ENCODE results near the gene KANTR. TPM values are rescaled to one million over a fixed set of nuclear protein-coding genes. Genes with fewer than 3 reads are reported as not detected.

Gene KANTR
- total and polyA plus RNA-seq, 7 experiments from 2014 or later: 1.7 to 29.9 (median 15.1) TPM

- ATAC-seq (no peak), DNase-seq (no peak)
- Mint-ChIP-seq H3K4me3 (no peak overlapping the region), H3K27me3 (no peaks in the 10 kb centered on the region), H3K9me3 (peaks cover 0 to 8% (median 0%) of the 10 kb centered on the region in 11 donors), H3K27ac (peak overlapping the region in 3 of 9 donors; percentile 7 to 100 (median 43)), H3K36me3 (peaks cover 0 to 7% (median 6%) of the 10 kb centered on the region in 5 donors), H3K4me1 (peaks cover 18 to 48% (median 43%) of the 10 kb centered on the region in 7 donors)
- Histone ChIP-seq H3K27me3 (ENCODE audit: control insufficient read depth in 2 of 2, insufficient read depth in 2 of 2, low read length in 2 of 2) (no peaks in the 10 kb centered on the region), H3K4me1 (ENCODE audit: control insufficient read depth in 2 of 2, insufficient read depth in 2 of 2, low read length in 2 of 2) (no peaks in the 10 kb centered on the region), H3K9me3 (ENCODE audit: control insufficient read depth in 2 of 3, low read length in 3 of 3) (no peaks in the 10 kb centered on the region), H3K27ac (ENCODE audit: low read depth, low read length) (no peak overlapping the region), H3K36me3 (ENCODE audit: control insufficient read depth in 2 of 3, insufficient read depth in 3 of 3, low read length in 3 of 3) (peaks cover 0 to 11% (median 0%) of the 10 kb centered on the region in 3 experiments), H3K4me3 (ENCODE audit: low read length) (no peak overlapping the region)
- intact Hi-C loops (cut with micrococcal nuclease): loop anchor here (1.0 to 10.0 kb wide), 6 partner anchors 9 to 952 kb away; partner anchors contain the start of genes PHF8 (in 2 of the 2) and HUWE1 (in 1 of the 2)
- CTCF ChIA-PET: interaction anchor here (2.5 kb wide), 1 partner anchor 18 kb away, joined by 21 read pairs; no protein-coding TSS in a partner anchor
- POLR2A ChIA-PET: interaction anchor here (0.9 to 1.3 kb wide), 2 partner anchors 9 to 155 kb away, joined by 3 read pairs; no protein-coding TSS in a partner anchor
Observed at GRCh38 chrX:53089925-53090324, 4.0 kb upstream of the KANTR start.

GRCh38 chrX:53091354-53091753 is 2.6 kb upstream of the KANTR start:
- ATAC-seq (no peak), DNase-seq (no peak)
- no peaks in the 10 kb centered on the region for H3K27me3 ChIP-seq (ENCODE audit: control insufficient read depth in 2 of 2, insufficient read depth in 2 of 2, low read length in 2 of 2)
- ChIA-PET CTCF (no interaction called here), POLR2A (interaction anchor here (0.8 to 1.2 kb wide), 2 partner anchors 9 to 19 kb away, joined by 3 to 6 read pairs; partner anchors contain the start of gene TSPYL2)
- peaks cover 0 to 8% (median 0%) of the 10 kb centered on the region in 11 donors for H3K9me3 Mint-ChIP-seq
- no peaks in the 10 kb centered on the region for H3K36me3 ChIP-seq (ENCODE audit: control insufficient read depth in 2 of 3, insufficient read depth in 3 of 3, low read length in 3 of 3)
- H3K36me3 Mint-ChIP-seq: no peaks in the 10 kb centered on the region
- H3K4me1 Mint-ChIP-seq: peaks cover 17 to 48% (median 40%) of the 10 kb centered on the region in 7 donors
- H3K4me3 ChIP-seq (ENCODE audit: low read length): no peak overlapping the region
- no peaks in the 10 kb centered on the region for H3K4me1 ChIP-seq (ENCODE audit: control insufficient read depth in 2 of 2, insufficient read depth in 2 of 2, low read length in 2 of 2)
- no peaks in the 10 kb centered on the region for H3K9me3 ChIP-seq (ENCODE audit: control insufficient read depth in 2 of 3, low read length in 3 of 3)
- H3K27me3 Mint-ChIP-seq: no peaks in the 10 kb centered on the region
- H3K4me3 Mint-ChIP-seq: no peak overlapping the region
- intact Hi-C loops (cut with micrococcal nuclease): loop anchor here (5.0 to 10.0 kb wide), 3 partner anchors 591 to 951 kb away; partner anchors contain the start of gene PHF8 (in 2 of the 2)
- no peak overlapping the region for H3K27ac Mint-ChIP-seq
- no peak overlapping the region for H3K27ac ChIP-seq (ENCODE audit: low read depth, low read length)

- no peaks in the 10 kb centered on the region for H3K27me3 ChIP-seq (ENCODE audit: control insufficient read depth in 2 of 2, insufficient read depth in 2 of 2, low read length in 2 of 2)
- intact Hi-C loops (cut with micrococcal nuclease): loop anchor here (1.0 to 10.0 kb wide), 9 partner anchors 11 to 949 kb away; partner anchors contain the start of genes PHF8 (in 2 of the 2), TSPYL2 (in 2 of the 2), HSD17B10 (in 1 of the 2) and KDM5C (in 1 of the 2)
- no peaks in the 10 kb centered on the region for H3K36me3 ChIP-seq (ENCODE audit: control insufficient read depth in 2 of 3, insufficient read depth in 3 of 3, low read length in 3 of 3)
- peak overlapping the region; percentile 93 for H3K4me3 ChIP-seq (ENCODE audit: low read length)
- no peaks in the 10 kb centered on the region for H3K4me1 ChIP-seq (ENCODE audit: control insufficient read depth in 2 of 2, insufficient read depth in 2 of 2, low read length in 2 of 2)
- ATAC-seq: peak; percentile 70
- Mint-ChIP-seq H3K36me3 (no peaks in the 10 kb centered on the region), H3K27me3 (no peaks in the 10 kb centered on the region), H3K4me1 (peaks cover 15 to 34% (median 27%) of the 10 kb centered on the region in 7 donors), H3K4me3 (peak overlapping the region; percentile 82 to 93 (median 88)), H3K27ac (peak overlapping the region; percentile 80 to 94 (median 91)), H3K9me3 (peaks cover 0 to 7% (median 0%) of the 10 kb centered on the region in 11 donors)
- POLR2A ChIA-PET: no interaction called here
- CTCF ChIA-PET: no interaction called here
- peak overlapping the region; percentile 73 for H3K27ac ChIP-seq (ENCODE audit: low read depth, low read length)
- DNase-seq: peak; percentile 36 to 74 (median 70)
- no peaks in the 10 kb centered on the region for H3K9me3 ChIP-seq (ENCODE audit: control insufficient read depth in 2 of 3, low read length in 3 of 3)
Observed at GRCh38 chrX:53093177-53093655, 726 bp upstream of the KANTR start.

GRCh38 chrX:53094582-53094905 is 602 bp downstream of the KANTR start:
- Mint-ChIP-seq H3K4me1 (peaks cover 9 to 24% (median 16%) of the 10 kb centered on the region in 7 donors), H3K36me3 (peaks cover 0 to 4% (median 3%) of the 10 kb centered on the region in 5 donors), H3K4me3 (peak overlapping the region; percentile 82 to 93 (median 88)), H3K27me3 (no peaks in the 10 kb centered on the region), H3K27ac (peak overlapping the region; percentile 80 to 94 (median 91)), H3K9me3 (no peaks in the 10 kb centered on the region)
- Histone ChIP-seq H3K4me1 (ENCODE audit: control insufficient read depth in 2 of 2, insufficient read depth in 2 of 2, low read length in 2 of 2) (no peaks in the 10 kb centered on the region), H3K4me3 (ENCODE audit: low read length) (peak overlapping the region; percentile 93), H3K27me3 (ENCODE audit: control insufficient read depth in 2 of 2, insufficient read depth in 2 of 2, low read length in 2 of 2) (no peaks in the 10 kb centered on the region), H3K27ac (ENCODE audit: low read depth, low read length) (peak overlapping the region; percentile 73), H3K36me3 (ENCODE audit: control insufficient read depth in 2 of 3, insufficient read depth in 3 of 3, low read length in 3 of 3) (no peaks in the 10 kb centered on the region), H3K9me3 (ENCODE audit: control insufficient read depth in 2 of 3, low read length in 3 of 3) (no peaks in the 10 kb centered on the region)
- ChIA-PET CTCF (no interaction called here), POLR2A (interaction anchor here (0.9 to 1.3 kb wide), 4 partner anchors 10 to 29 kb away, joined by 3 to 5 read pairs (median 4); partner anchors contain the start of gene TSPYL2)
- no peak for ATAC-seq
- no peak for DNase-seq
- intact Hi-C loops (cut with micrococcal nuclease): loop anchor here (2.0 to 10.0 kb wide), 4 partner anchors 130 to 948 kb away; partner anchors contain the start of genes PHF8 (in 2 of the 2) and KDM5C (in 1 of the 2)

- DNase-seq (no peak), ATAC-seq (no peak)
- no peaks in the 10 kb centered on the region for H3K27me3 Mint-ChIP-seq
- intact Hi-C loops (cut with micrococcal nuclease): loop anchor here in 1 of 2 donors (2.0 to 10.0 kb wide), 2 partner anchors 129 to 831 kb away; partner anchors contain the start of gene KDM5C
- H3K27ac Mint-ChIP-seq: peak overlapping the region in 4 of 9 donors; percentile 25 to 89 (median 50)
- H3K9me3 Mint-ChIP-seq: no peaks in the 10 kb centered on the region
- H3K36me3 ChIP-seq (ENCODE audit: control insufficient read depth in 2 of 3, insufficient read depth in 3 of 3, low read length in 3 of 3): no peaks in the 10 kb centered on the region
- peaks cover 9 to 24% (median 16%) of the 10 kb centered on the region in 7 donors for H3K4me1 Mint-ChIP-seq
- POLR2A ChIA-PET: interaction anchor here (1.1 kb wide), 1 partner anchor 13 kb away, joined by 5 read pairs; the partner anchor contains the start of gene TSPYL2
- no peaks in the 10 kb centered on the region for H3K4me1 ChIP-seq (ENCODE audit: control insufficient read depth in 2 of 2, insufficient read depth in 2 of 2, low read length in 2 of 2)
- CTCF ChIA-PET: no interaction called here
- H3K27me3 ChIP-seq (ENCODE audit: control insufficient read depth in 2 of 2, insufficient read depth in 2 of 2, low read length in 2 of 2): no peaks in the 10 kb centered on the region
- no peaks in the 10 kb centered on the region for H3K9me3 ChIP-seq (ENCODE audit: control insufficient read depth in 2 of 3, low read length in 3 of 3)
- H3K36me3 Mint-ChIP-seq: peaks cover 0 to 4% (median 4%) of the 10 kb centered on the region in 5 donors
- H3K4me3 ChIP-seq (ENCODE audit: low read length): no peak overlapping the region
- no peak overlapping the region for H3K27ac ChIP-seq (ENCODE audit: low read depth, low read length)
- peak overlapping the region in 6 of 10 donors; percentile 16 to 55 (median 24) for H3K4me3 Mint-ChIP-seq
Observed at GRCh38 chrX:53095796-53096195, 1.9 kb downstream of the KANTR start.

GRCh38 chrX:53114864-53115549 is 21.1 kb downstream of the KANTR start:
- H3K4me1 Mint-ChIP-seq: peaks cover 5 to 21% (median 10%) of the 10 kb centered on the region in 7 donors
- H3K36me3 ChIP-seq (ENCODE audit: control insufficient read depth in 2 of 3, insufficient read depth in 3 of 3, low read length in 3 of 3): peaks cover 0 to 6% (median 0%) of the 10 kb centered on the region in 3 experiments
- ChIA-PET CTCF (no interaction called here), POLR2A (no interaction called here)
- no peak for DNase-seq
- H3K9me3 ChIP-seq (ENCODE audit: control insufficient read depth in 2 of 3, low read length in 3 of 3): no peaks in the 10 kb centered on the region
- H3K27ac ChIP-seq (ENCODE audit: low read depth, low read length): no peak overlapping the region
- no peaks in the 10 kb centered on the region for H3K4me1 ChIP-seq (ENCODE audit: control insufficient read depth in 2 of 2, insufficient read depth in 2 of 2, low read length in 2 of 2)
- peaks cover 0 to 18% (median 6%) of the 10 kb centered on the region in 5 donors for H3K36me3 Mint-ChIP-seq
- no peak overlapping the region for H3K4me3 Mint-ChIP-seq
- H3K9me3 Mint-ChIP-seq: peaks cover 0 to 2% (median 0%) of the 10 kb centered on the region in 11 donors
- H3K27me3 Mint-ChIP-seq: no peaks in the 10 kb centered on the region
- H3K4me3 ChIP-seq (ENCODE audit: low read length): no peak overlapping the region
- ATAC-seq: no peak
- intact Hi-C loops (cut with micrococcal nuclease): no loop called here
- H3K27ac Mint-ChIP-seq: no peak overlapping the region
- no peaks in the 10 kb centered on the region for H3K27me3 ChIP-seq (ENCODE audit: control insufficient read depth in 2 of 2, insufficient read depth in 2 of 2, low read length in 2 of 2)

Data from naive thymus-derived CD4-positive, alpha-beta T cell (primary cell).